HG02884 (cell line): Measurements from ENCODE around the gene XRCC2.
"Not testable (repeated sequence)": the region's sequence is repeated elsewhere in the genome, so short reads cannot be mapped to it uniquely, and the experiment has no call there.

Experiments
- ATAC-seq: cut with Tn5 transposase; IDR thresholded peaks from one replicate; pipeline ENCODE4 v1.9.1; 2021; ENCODE audit warnings: mild to moderate bottlenecking, moderate library complexity; ENCODE audit not compliant: unreplicated experiment

Gene XRCC2

GRCh38 chr7:152675759-152676636 is at the start of gene XRCC2:
Gene XRCC2, minus strand, starts transcription at chr7:152676141. Its CDS starts 62 bp downstream, at chr7:152676079.
- peak; percentile 87 for ATAC-seq

GRCh38 chr7:152723364-152723763 is 47.4 kb upstream of the XRCC2 start:
- no peak for ATAC-seq

- ATAC-seq = not testable (repeated sequence)
Observed at GRCh38 chr7:152712412-152713042, 36.6 kb upstream of the XRCC2 start.

GRCh38 chr7:152711444-152711944 is 35.6 kb upstream of the XRCC2 start:
- ATAC-seq = no peak

GRCh38 chr7:152710153-152710442 is 34.2 kb upstream of the XRCC2 start:
- ATAC-seq = no peak

GRCh38 chr7:152709287-152710152 is 33.6 kb upstream of the XRCC2 start:
- no peak for ATAC-seq

GRCh38 chr7:152704796-152705384 is 28.9 kb upstream of the XRCC2 start:
- ATAC-seq = no peak

- no peak for ATAC-seq
Observed at GRCh38 chr7:152699079-152699478, 23.1 kb upstream of the XRCC2 start.

GRCh38 chr7:152697268-152697974 is 21.5 kb upstream of the XRCC2 start:
- ATAC-seq = not testable (repeated sequence)

GRCh38 chr7:152692196-152692595 is 16.3 kb upstream of the XRCC2 start:
- ATAC-seq = not testable (repeated sequence)

GRCh38 chr7:152683297-152683696 is 7.4 kb upstream of the XRCC2 start:
- ATAC-seq = no peak

GRCh38 chr7:152677808-152678670 is 2.1 kb upstream of the XRCC2 start:
- no peak for ATAC-seq

- ATAC-seq = peak; percentile 22
Observed at GRCh38 chr7:152674860-152675758, 832 bp downstream of the XRCC2 start.

- ATAC-seq = no peak
Observed at GRCh38 chr7:152673897-152674296, 2.0 kb downstream of the XRCC2 start.

GRCh38 chr7:152672626-152673025 is 3.3 kb downstream of the XRCC2 start:
- no peak for ATAC-seq

GRCh38 chr7:152669758-152670157 is 6.2 kb downstream of the XRCC2 start:
- ATAC-seq = no peak

GRCh38 chr7:152668975-152669374 is 7.0 kb downstream of the XRCC2 start:
- no peak for ATAC-seq

- ATAC-seq = peak; percentile 58
Observed at GRCh38 chr7:152667958-152668357, 8.0 kb downstream of the XRCC2 start.
